GM21619 (cell line): Measurements from ENCODE around the gene ADGRD2.

ENCODE experiments used
- ATAC-seq: cut with Tn5 transposase; IDR thresholded peaks from one replicate; pipeline ENCODE4 v1.9.1; 2021; ENCODE audit not compliant: unreplicated experiment

ADGRD2 gene

GRCh38 chr9:124477648-124478285, 27.5 kb downstream of the ADGRD2 start:
- ATAC-seq: no peak

- ATAC-seq: no peak
These were observed 28.1 kb downstream of the ADGRD2 start for GRCh38 chr9:124478354-124478753.

GRCh38 chr9:124479371-124479770, 29.1 kb downstream of the ADGRD2 start:
- no peak for ATAC-seq

GRCh38 chr9:124479947-124480620, 29.8 kb downstream of the ADGRD2 start:
- no peak for ATAC-seq

- ATAC-seq: no peak
These were observed 30.4 kb downstream of the ADGRD2 start for GRCh38 chr9:124480621-124480981.

- no peak for ATAC-seq
These were observed 30.9 kb downstream of the ADGRD2 start for GRCh38 chr9:124481115-124481514.

GRCh38 chr9:124482431-124483031, 32.3 kb downstream of the ADGRD2 start:
- ATAC-seq: no peak

- no peak for ATAC-seq
These were observed 33.2 kb downstream of the ADGRD2 start for GRCh38 chr9:124483481-124483880.

- no peak for ATAC-seq
These were observed 35.0 kb downstream of the ADGRD2 start for GRCh38 chr9:124485201-124485600.

GRCh38 chr9:124485936-124486335, 35.7 kb downstream of the ADGRD2 start:
- no peak for ATAC-seq

GRCh38 chr9:124486778-124487259, 36.6 kb downstream of the ADGRD2 start:
- ATAC-seq: no peak

- no peak for ATAC-seq
These were observed 37.3 kb downstream of the ADGRD2 start for GRCh38 chr9:124487260-124488182.

GRCh38 chr9:124488641-124489210, 38.5 kb downstream of the ADGRD2 start:
- ATAC-seq: no peak

- no peak for ATAC-seq
These were observed 39.0 kb downstream of the ADGRD2 start for GRCh38 chr9:124489222-124489621.

- ATAC-seq: no peak
These were observed 39.8 kb downstream of the ADGRD2 start for GRCh38 chr9:124490004-124490403.

- ATAC-seq: no peak
These were observed 41.1 kb downstream of the ADGRD2 start for GRCh38 chr9:124491049-124491975.

GRCh38 chr9:124492818-124493217, 42.6 kb downstream of the ADGRD2 start:
- ATAC-seq: no peak

- no peak for ATAC-seq
These were observed 43.0 kb downstream of the ADGRD2 start for GRCh38 chr9:124493218-124493617.

GRCh38 chr9:124493794-124494479, 43.7 kb downstream of the ADGRD2 start:
- no peak for ATAC-seq
